Left lung (tissue), 10 donors: ENCODE results near the gene SLC18A3. TPM values are rescaled to one million over a fixed set of nuclear protein-coding genes. Genes with fewer than 3 reads are reported as not detected.

ENCODE experiments used
- ATAC-seq: fragments of 200-7000 bp; cut with Tn5 transposase; one replicate; pipeline ENCODE4 v1.9.1; 2020; ENCODE audit warnings: moderate library complexity
- DNase-seq, 4 donors: peaks; one replicate each; pipeline ENCODE4 v3.0.0-alpha.2; 2013 to 2020
- H3K27ac ChIP-seq, 2 donors: fragments of 200-600 bp; sonication (generic) in 1 of 2; one replicate each; pipeline versions ENCODE4 v1.5.0 to v1.8.0; 2020 to 2021
- H3K27me3 ChIP-seq, 2 donors: fragments of 200-600 bp; sonication (generic) in 1 of 2; one replicate each; pipeline versions ENCODE4 v1.5.0 to v1.8.0; 2020 to 2021
- H3K36me3 ChIP-seq, 2 donors: fragments of 200-600 bp; sonication (generic) in 1 of 2; one replicate each; pipeline versions ENCODE4 v1.5.0 to v1.8.0; 2020 to 2021
- H3K4me1 ChIP-seq, 2 donors: fragments of 200-600 bp; one replicate each; pipeline ENCODE4 v1.8.0; 2021
- H3K4me3 ChIP-seq, 2 donors: fragments of 200-600 bp; sonication (generic) in 1 of 2; one replicate each; pipeline versions ENCODE4 v1.5.0 to v1.8.0; 2020 to 2021; ENCODE audit warnings: mild to moderate bottlenecking in 1 of 2
- H3K9me3 ChIP-seq, 2 donors: fragments of 200-600 bp; sonication (generic) in 1 of 2; one replicate each; pipeline versions ENCODE4 v1.5.0 to v1.8.0; 2020 to 2021
- CTCF ChIP-seq, 2 donors: fragments of 200-600 bp; sonication (generic) in 1 of 2; IDR thresholded peaks; one replicate each; pipeline versions ENCODE4 v1.5.0 to v1.8.0; 2021; ENCODE audit warnings: antibody characterized with exemption in 2 of 2
- intact Hi-C, 2 donors: fragments of 100-400 bp; cut with DNase I; formaldehyde crosslinking; loops; one replicate each; pipeline versions ENCODE4 v1.11.2 to v1.14.2; 2022
- polyA plus RNA-seq, 6 donors: library from polyadenylated mRNA; unstranded; fragments of 120-200 nt; gene quantifications; one replicate each; pipeline ENCODE4 v1.2.1, GENCODE V29; 2013; ENCODE audit not compliant: insufficient read length in 6 of 6
- total RNA-seq, 2 donors: library from RNA; stranded (reverse); fragmentation: NEBNext Ultra II Directional; extraction: Animal tissue kit (Norgen Biotek cat#: 25700); gene quantifications; one replicate each; pipeline ENCODE4 v1.2.1, GENCODE V29; 2021
- donor health status: DM: no; HTN: yes; CAD: no.
- donor health status: DM: no; HTN: no; CAD: no.

The SLC18A3 gene
- total and polyA plus RNA-seq, 8 donors = not detected

- ATAC-seq (no peak), DNase-seq (no peak)
- peaks cover 77 to 96% of the 10 kb centered on the region in 2 donors for H3K27me3 ChIP-seq
- H3K4me3 ChIP-seq = no peak overlapping the region
- no peaks in the 10 kb centered on the region for H3K9me3 ChIP-seq
- no peak for TF ChIP-seq CTCF (IDR thresholded peaks at IDR 0.05)
- H3K36me3 ChIP-seq = no peaks in the 10 kb centered on the region
- no peak overlapping the region for H3K27ac ChIP-seq
- intact Hi-C loops = no loop called here
- peaks cover 5 to 20% of the 10 kb centered on the region in 2 donors for H3K4me1 ChIP-seq
These were observed 1.2 kb downstream of the SLC18A3 start for GRCh38 chr10:49611166-49611815.

GRCh38 chr10:49611816-49612512 lies 1.9 kb downstream of the SLC18A3 start:
- Histone ChIP-seq H3K27me3 (peaks cover 77 to 100% of the 10 kb centered on the region in 2 donors), H3K36me3 (no peaks in the 10 kb centered on the region), H3K4me1 (peaks cover 5 to 16% of the 10 kb centered on the region in 2 donors), H3K9me3 (no peaks in the 10 kb centered on the region), H3K27ac (no peak overlapping the region), H3K4me3 (no peak overlapping the region)
- TF ChIP-seq CTCF (IDR thresholded peaks at IDR 0.05) = no peak
- no peak for ATAC-seq
- DNase-seq = no peak
- intact Hi-C loops = no loop called here

DNA sequence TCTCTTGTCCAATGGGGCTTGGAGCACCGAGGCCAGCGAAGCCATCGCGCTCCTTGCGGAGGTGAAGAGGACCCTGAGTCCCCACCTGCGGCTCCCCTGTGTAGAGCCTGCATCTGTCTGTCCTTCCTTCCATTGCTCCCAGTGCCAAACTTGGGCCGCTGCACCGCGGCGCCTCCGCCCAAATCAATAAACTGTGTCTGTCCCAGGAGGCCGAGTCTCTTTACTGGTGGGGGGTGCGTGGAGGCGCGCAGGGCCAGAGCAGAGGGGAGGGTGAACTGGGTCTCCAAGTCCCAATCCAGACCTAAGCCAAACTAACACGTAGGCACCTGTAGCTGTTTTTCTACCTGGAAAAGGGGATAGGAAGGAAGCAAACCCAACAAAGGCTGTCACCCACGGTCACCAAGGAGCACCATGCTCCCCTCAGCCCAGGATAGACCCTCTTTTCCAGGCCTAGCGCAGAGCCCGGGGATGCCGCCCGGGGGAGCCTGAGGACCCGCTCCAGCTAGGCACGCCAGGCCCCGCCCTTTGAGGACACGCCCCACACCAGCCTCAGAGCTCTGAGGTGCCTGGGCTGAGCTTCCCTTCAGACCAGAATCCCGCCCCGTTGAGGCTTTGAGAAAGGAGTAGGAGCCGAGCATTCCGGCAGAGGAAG lies 2.5 kb downstream of the SLC18A3 start:
- Histone ChIP-seq H3K4me1 (peaks cover 5 to 14% of the 10 kb centered on the region in 2 donors), H3K27me3 (peaks cover 71 to 100% of the 10 kb centered on the region in 2 donors), H3K9me3 (no peaks in the 10 kb centered on the region), H3K4me3 (no peak overlapping the region), H3K36me3 (no peaks in the 10 kb centered on the region), H3K27ac (no peak overlapping the region)
- DNase-seq (no peak), ATAC-seq (no peak)
- intact Hi-C loops = no loop called here
- no peak for TF ChIP-seq CTCF (IDR thresholded peaks at IDR 0.05)

- TF ChIP-seq CTCF (IDR thresholded peaks at IDR 0.05) = no peak
- H3K27me3 ChIP-seq = peaks cover 64 to 100% of the 10 kb centered on the region in 2 donors
These were observed 3.2 kb downstream of the SLC18A3 start for GRCh38 chr10:49613165-49613881.

More at GRCh38 chr10:49613165-49613881, 3.2 kb downstream of the SLC18A3 start:
- Histone ChIP-seq H3K4me3 (no peak overlapping the region), H3K36me3 (no peaks in the 10 kb centered on the region), H3K9me3 (no peaks in the 10 kb centered on the region), H3K4me1 (peaks cover 5 to 14% of the 10 kb centered on the region in 2 donors), H3K27ac (no peak overlapping the region)
- ATAC-seq (no peak), DNase-seq (no peak)
- intact Hi-C loops = no loop called here
